Amygdala (tissue), 56 donors: ENCODE measurements around the gene TTC32.

Experiments used
- DNase-seq, 56 donors: peaks; one replicate each; lab custom pipeline; 2025; lab: John Stamatoyannopoulos, UW

TTC32 gene

GRCh38 chr2:19854596-19855541 is 46.9 kb downstream of the TTC32 start:
- no peak for DNase-seq

DNA sequence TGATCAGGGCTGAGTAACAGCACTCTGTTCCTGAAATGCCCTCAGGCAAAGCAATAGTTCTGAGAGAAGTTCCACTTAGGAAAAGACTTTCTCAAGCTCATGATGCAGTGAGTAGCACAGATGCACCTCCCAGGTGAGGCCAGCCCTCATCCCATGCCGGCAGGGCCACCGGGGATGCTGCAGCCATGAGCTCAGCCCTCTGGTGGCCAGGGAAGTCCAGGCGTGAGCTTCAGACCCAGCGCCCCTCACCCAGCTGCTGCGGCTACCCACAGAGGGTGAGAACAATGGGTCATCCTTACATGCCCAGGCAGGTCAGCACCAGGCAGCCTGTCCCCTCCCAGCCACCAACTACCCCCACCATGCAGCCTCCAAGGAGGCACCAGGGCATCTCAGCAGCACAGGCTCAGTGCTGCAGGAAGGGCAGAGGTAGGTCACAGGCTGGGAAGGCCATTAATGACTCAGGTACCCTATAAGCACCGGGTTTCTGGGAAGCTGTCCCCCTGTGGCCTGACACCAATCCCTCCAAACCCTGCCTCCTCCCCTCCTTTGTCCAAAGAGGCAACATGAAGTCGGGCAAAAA is 50.6 kb downstream of the TTC32 start:
- no peak for DNase-seq

DNA sequence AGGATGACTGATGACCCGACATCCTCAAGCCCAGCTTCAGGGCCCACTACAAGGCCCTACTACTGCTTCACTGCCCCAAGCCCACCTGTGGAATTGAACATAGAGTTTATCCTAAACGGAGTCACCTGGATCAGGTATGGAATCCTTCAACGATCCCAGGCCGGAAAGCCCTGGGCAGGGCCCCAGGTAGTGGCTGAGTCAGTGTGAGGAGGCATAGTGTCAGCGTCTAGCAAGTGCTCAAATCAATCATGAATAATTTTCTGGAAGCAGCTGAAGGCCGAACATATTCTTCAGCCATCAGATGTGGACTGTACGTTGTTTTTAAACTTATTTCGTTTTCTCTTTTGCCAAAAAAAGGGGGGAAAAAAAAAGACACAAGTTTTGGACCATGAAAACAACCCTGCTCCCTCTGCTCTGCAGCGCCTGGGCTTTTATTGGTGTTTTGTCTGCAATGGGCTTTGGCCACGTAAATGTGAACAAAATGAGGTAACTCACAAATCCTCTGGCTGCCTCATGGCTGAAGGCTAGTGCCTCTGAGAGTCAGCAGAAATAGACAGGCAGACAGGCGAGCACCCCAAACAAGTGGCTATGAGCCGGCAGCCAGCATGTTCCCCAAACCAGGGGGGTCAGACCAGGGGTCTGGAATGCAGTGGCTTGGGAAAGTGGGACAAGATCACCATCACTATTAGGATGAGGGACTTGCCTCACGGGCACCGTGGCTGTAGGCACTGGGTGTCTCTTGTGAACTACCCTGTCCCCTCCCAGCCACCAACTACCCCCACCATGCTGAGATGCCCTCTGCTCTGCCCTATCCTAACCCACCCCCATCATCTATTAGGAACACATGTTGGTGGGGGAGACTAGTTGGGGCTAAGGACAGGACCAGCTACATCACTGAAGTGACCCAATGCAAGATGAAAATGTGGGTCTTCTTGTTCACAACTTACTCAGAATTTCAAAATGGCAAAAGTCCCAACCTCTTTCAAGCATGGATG is 51.4 kb downstream of the TTC32 start:
- DNase-seq: no peak

- no peak for DNase-seq
Observed at GRCh38 chr2:19848952-19849351, 52.8 kb downstream of the TTC32 start.

- DNase-seq: no peak
Observed at GRCh38 chr2:19848029-19848750, 53.6 kb downstream of the TTC32 start.

- DNase-seq: no peak
Observed at GRCh38 chr2:19847486-19847885, 54.3 kb downstream of the TTC32 start.
